AG04449 (cell line): ENCODE measurements around the gene SH3D19.

Source experiments
- CTCF ChIA-PET: fragments of 350-600 bp; formaldehyde crosslinking; extraction: SDS; loops from one replicate; lab custom pipeline; 2021; ENCODE audit warnings: antibody characterized with exemption; lab: Yijun Ruan, JAX
- POLR2A ChIA-PET: fragments of 400-600, 350-600 bp; formaldehyde crosslinking; extraction: SDS; loops from one replicate; lab custom pipeline; 2020; ENCODE audit warnings: antibody characterized with exemption, inconsistent platforms; lab: Yijun Ruan, JAX
- DNase-seq: peaks from one replicate; pipeline ENCODE4 v3.0.0-alpha.2; 2010; ENCODE audit warnings: low read depth, low spot score
- H3K4me3 ChIP-seq: 2 replicates; pipeline ENCODE4 v1.5.1; 2011; ENCODE audit warnings: low read depth, mild to moderate bottlenecking, control low read depth, low read length
- CTCF ChIP-seq: IDR thresholded peaks from one replicate; pipeline ENCODE4 v1.5.1; 2011; ENCODE audit warnings: mild to moderate bottlenecking, moderate library complexity, low read length, control low read depth, inconsistent platforms; ENCODE audit not compliant: insufficient read depth; ENCODE audit errors: missing control alignments

The SH3D19 gene

GRCh38 chr4:151167561-151167960, 157.8 kb downstream of the SH3D19 start:
- CTCF ChIA-PET: interaction anchor here (1.4 kb wide), 1 partner anchor 50 kb away, joined by 3 read pairs; no protein-coding TSS in a partner anchor
- DNase-seq: no peak
- POLR2A ChIA-PET: no interaction called here
- no peak for TF ChIP-seq CTCF
- no peak overlapping the region for H3K4me3 ChIP-seq

DNA sequence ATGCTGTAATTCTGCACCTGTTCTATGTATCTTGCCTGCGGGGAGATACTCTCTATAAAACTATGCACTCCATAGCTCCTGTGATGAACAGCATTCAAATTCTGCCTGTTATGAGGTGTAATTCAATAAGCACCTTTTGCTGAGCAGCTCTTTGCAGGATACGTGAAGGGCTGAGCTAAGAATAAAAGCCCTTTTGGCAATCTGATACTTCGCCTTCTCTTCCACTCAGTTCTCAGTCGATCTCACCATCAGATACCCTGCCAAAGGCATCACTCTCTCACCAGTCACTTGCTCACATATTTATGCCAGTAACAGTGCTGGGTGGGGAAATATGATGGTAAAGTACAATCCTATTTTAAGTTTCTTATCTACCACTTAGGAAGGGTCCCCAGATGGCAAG, 158.8 kb downstream of the SH3D19 start:
- ChIA-PET POLR2A (no interaction called here), CTCF (interaction anchor here (1.4 kb wide), 1 partner anchor 49 kb away, joined by 3 read pairs; no protein-coding TSS in a partner anchor)
- H3K4me3 ChIP-seq: no peak overlapping the region
- no peak for DNase-seq
- TF ChIP-seq CTCF: no peak

DNA sequence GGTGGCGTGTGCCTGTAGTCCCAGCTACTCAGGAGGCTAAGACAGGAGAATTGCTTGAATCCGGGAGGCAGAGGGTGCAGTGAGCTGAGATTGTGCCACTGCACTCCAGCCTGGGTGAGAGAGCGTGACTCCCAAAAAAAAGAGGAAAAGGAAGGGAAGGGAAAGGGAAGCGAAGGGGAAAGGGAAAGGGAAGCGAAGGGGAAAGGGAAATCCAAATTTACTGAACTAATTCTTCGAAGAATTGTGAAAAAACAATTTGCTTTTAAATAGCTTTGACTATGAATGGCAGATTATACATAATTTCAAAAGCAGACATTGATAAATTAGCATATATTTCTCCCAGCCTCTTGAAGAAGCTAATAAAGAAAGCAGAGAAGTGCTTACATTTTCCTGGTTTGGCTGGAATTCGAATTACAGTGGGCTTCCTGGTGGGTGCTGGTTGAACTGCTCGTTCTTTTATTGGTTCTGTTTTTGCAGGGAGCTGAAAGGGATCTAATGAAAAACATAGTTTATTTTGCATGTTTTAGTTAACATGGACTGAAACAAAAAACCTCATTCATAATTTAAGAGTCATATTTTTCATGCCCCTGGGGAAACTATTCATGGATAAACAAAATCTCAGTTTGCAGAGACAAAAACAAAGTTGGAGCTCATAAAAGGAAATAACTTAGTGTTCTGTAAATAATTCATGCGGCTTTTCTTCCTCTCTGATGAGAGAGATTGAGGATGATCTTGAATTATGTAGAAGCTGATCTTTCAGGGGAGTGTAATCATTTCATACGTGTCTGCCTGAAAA, 160.0 kb downstream of the SH3D19 start:
- POLR2A ChIA-PET: no interaction called here
- no peak for DNase-seq
- CTCF ChIA-PET: interaction anchor here (1.2 kb wide), 1 partner anchor 48 kb away, joined by 5 read pairs; no protein-coding TSS in a partner anchor
- no peak overlapping the region for H3K4me3 ChIP-seq
- no peak for TF ChIP-seq CTCF

- POLR2A ChIA-PET: interaction anchor here (0.6 kb wide), 1 partner anchor 58 kb away, joined by 3 read pairs; no protein-coding TSS in a partner anchor
- no peak for DNase-seq
- H3K4me3 ChIP-seq: no peak overlapping the region
- no peak for TF ChIP-seq CTCF
- CTCF ChIA-PET: no interaction called here
Observed at GRCh38 chr4:151163855-151164254, 161.6 kb downstream of the SH3D19 start.

GRCh38 chr4:151158979-151159378, 166.4 kb downstream of the SH3D19 start:
- CTCF ChIA-PET: no interaction called here
- POLR2A ChIA-PET: no interaction called here
- no peak for TF ChIP-seq CTCF
- DNase-seq: no peak
- H3K4me3 ChIP-seq: no peak overlapping the region

- H3K4me3 ChIP-seq: no peak overlapping the region
- no peak for DNase-seq
- ChIA-PET CTCF (interaction anchor here (0.8 to 1.0 kb wide), 2 partner anchors 9 to 40 kb away, joined by 3 to 4 read pairs; no protein-coding TSS in a partner anchor), POLR2A (no interaction called here)
- TF ChIP-seq CTCF: no peak
Observed at GRCh38 chr4:151157543-151157942, 167.9 kb downstream of the SH3D19 start.
